HFF-Myc (cell line): ENCODE measurements around the gene TMEM38B.

Experiments used
- DNase-seq: peaks from one replicate; pipeline ENCODE4 v3.0.0-alpha.2; 2011; ENCODE audit warnings: low read depth; ENCODE audit errors: extremely low read depth
- H3K4me3 ChIP-seq: replicated peaks from 2 replicates; pipeline ENCODE4 v1.5.1; 2011; ENCODE audit warnings: low read depth, mild to moderate bottlenecking, control low read depth, low read length
- TF ChIP-seq, protein P1 (sequence below): IDR thresholded peaks from 2 replicates; pipeline ENCODE4 v1.5.1; 2012; ENCODE audit warnings: mild to moderate bottlenecking, low read depth, low read length, control low read depth; ENCODE audit errors: missing control alignments

TMEM38B gene

GRCh38 chr9:105816202-105816744 lies 121.9 kb downstream of the TMEM38B start:
- H3K4me3 ChIP-seq = no peak overlapping the region
- no peak for DNase-seq
- TF ChIP-seq, protein P1, sequence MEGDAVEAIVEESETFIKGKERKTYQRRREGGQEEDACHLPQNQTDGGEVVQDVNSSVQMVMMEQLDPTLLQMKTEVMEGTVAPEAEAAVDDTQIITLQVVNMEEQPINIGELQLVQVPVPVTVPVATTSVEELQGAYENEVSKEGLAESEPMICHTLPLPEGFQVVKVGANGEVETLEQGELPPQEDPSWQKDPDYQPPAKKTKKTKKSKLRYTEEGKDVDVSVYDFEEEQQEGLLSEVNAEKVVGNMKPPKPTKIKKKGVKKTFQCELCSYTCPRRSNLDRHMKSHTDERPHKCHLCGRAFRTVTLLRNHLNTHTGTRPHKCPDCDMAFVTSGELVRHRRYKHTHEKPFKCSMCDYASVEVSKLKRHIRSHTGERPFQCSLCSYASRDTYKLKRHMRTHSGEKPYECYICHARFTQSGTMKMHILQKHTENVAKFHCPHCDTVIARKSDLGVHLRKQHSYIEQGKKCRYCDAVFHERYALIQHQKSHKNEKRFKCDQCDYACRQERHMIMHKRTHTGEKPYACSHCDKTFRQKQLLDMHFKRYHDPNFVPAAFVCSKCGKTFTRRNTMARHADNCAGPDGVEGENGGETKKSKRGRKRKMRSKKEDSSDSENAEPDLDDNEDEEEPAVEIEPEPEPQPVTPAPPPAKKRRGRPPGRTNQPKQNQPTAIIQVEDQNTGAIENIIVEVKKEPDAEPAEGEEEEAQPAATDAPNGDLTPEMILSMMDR = no peak

GRCh38 chr9:105816981-105817380 lies 122.6 kb downstream of the TMEM38B start:
- no peak for DNase-seq
- TF ChIP-seq, protein P1 = no peak
- no peak overlapping the region for H3K4me3 ChIP-seq

DNA sequence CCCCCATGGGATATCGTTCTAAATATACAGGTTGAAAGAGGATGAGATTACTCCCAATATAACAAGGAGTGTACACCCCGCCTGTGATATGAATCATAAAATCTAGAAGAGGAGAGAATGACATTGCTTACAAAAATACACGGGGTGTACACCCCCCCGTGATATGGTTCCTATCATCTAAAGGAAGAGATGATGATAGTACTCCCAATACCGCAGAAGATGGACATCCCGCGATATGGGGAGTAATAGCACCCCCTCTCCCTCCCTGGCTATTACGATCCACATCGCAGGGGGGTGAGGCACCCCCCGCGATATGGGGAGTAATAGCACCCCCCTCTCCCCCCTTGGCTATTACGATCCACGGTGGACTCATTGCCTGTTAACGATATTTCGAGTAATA lies 124.6 kb downstream of the TMEM38B start:
- no peak overlapping the region for H3K4me3 ChIP-seq
- TF ChIP-seq, protein P1 = no peak
- DNase-seq = no peak

DNA sequence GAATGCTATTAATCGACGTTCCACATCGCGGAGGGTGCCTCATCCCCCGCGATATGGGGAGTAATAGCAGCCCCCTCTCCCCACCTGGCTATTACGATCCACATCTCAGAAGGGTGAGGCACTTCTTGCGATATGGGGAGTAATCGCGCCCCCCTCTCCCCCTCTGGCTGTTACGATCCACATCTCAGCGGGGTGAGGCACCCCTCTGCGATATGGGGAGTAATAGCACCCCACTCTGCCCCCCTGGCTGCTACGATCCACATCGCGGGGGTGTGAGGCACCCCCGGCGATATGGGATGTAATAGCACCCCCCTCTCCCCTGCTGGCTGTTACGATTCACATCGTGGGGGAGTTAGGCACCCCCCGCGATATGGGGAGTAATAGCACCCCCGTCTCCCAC lies 128.5 kb downstream of the TMEM38B start:
- H3K4me3 ChIP-seq = no peak overlapping the region
- DNase-seq = no peak
- TF ChIP-seq, protein P1 = no peak
